Neural progenitor cell (in vitro differentiated cells): Measurements from ENCODE around the gene FPR2.

ENCODE experiments used
- EZH2 ChIP-seq: fragments of 200-600 bp; sonication (generic); IDR thresholded peaks from 2 replicates; pipeline ENCODE4 v1.6.1; 2017; ENCODE audit warnings: antibody characterized with exemption, mild to moderate bottlenecking, moderate library complexity
- EZH2phosphoT487 ChIP-seq: fragments of 200-600 bp; sonication (generic); IDR thresholded peaks from 2 replicates; pipeline ENCODE4 v1.6.1; 2017; ENCODE audit warnings: antibody characterized with exemption
- TF ChIP-seq, protein P1 (sequence below): fragments of 200-600 bp; sonication (generic); IDR thresholded peaks from 2 replicates; pipeline ENCODE4 v1.5.1; 2017; ENCODE audit warnings: antibody characterized with exemption, mild to moderate bottlenecking

DNA sequence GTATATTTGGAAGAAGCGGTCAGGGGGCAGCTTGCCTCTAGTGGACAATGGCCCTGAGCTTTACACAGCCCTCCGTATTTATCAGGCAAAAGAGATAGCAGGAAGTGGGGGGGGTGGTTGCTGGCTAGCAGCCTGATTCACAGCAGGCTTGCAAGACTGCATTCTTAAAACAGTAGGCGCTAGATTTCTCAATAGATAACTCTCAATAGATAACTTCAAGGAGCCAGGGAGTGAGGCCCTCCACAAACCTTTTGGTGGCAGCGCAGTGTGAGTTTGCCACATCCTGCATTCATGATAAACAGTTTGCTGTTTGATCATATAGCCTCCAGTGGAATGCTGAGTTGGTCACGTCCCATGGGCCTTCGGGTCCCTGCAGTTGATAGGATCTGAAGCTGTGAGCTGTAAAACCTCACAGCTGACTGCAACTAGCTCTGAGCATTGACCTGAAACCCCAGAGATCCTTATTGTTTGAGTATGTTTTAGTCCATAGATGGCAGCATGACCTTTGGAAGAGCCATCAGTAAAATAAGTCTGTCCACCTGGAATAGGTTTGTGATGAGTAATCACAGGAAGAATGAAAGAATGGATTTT, 46.2 kb downstream of the FPR2 start:
- TF ChIP-seq, protein P1, sequence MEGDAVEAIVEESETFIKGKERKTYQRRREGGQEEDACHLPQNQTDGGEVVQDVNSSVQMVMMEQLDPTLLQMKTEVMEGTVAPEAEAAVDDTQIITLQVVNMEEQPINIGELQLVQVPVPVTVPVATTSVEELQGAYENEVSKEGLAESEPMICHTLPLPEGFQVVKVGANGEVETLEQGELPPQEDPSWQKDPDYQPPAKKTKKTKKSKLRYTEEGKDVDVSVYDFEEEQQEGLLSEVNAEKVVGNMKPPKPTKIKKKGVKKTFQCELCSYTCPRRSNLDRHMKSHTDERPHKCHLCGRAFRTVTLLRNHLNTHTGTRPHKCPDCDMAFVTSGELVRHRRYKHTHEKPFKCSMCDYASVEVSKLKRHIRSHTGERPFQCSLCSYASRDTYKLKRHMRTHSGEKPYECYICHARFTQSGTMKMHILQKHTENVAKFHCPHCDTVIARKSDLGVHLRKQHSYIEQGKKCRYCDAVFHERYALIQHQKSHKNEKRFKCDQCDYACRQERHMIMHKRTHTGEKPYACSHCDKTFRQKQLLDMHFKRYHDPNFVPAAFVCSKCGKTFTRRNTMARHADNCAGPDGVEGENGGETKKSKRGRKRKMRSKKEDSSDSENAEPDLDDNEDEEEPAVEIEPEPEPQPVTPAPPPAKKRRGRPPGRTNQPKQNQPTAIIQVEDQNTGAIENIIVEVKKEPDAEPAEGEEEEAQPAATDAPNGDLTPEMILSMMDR, result no peak
- TF ChIP-seq EZH2 (no peak), EZH2phosphoT487 (no peak)
